ENCODE results near the gene ERCC2. TPM values are rescaled to one million over a fixed set of nuclear protein-coding genes. Genes with fewer than 3 reads are reported as not detected.
"Not testable (repeated sequence)": the region's sequence is repeated elsewhere in the genome, so short reads cannot be mapped to it uniquely, and the experiment has no call there.

Gene ERCC2
- total and polyA plus RNA-seq, 3 donors from 2014 or later, result 37.5 to 49.8 (median 46.4) TPM

GRCh38 chr19:45340899-45341453 is 29.4 kb downstream of the ERCC2 start:
- intact Hi-C loops (cut with DNase I; ENCODE audit: low total_unique reads), result no loop called here
- no peaks in the 10 kb centered on the region for H3K9me3 ChIP-seq
- TF ChIP-seq CTCF (IDR thresholded peaks at IDR 0.05), result no peak
- TF ChIP-seq POLR2A (IDR thresholded peaks at IDR 0.05), result no peak
- WGBS, 2 donors, result 14 to 35% methylated on average over 8 to 23 of the region's 25 CpGs
- no peak for DNase-seq
- H3K27me3 ChIP-seq, result no peaks in the 10 kb centered on the region
- H3K36me3 ChIP-seq (ENCODE audit: low read depth, missing control alignments), result no peaks in the 10 kb centered on the region
- peak overlapping the region; percentile 43 for H3K4me3 ChIP-seq
- no peaks in the 10 kb centered on the region for H3K4me1 ChIP-seq
- H3K27ac ChIP-seq, result no peak overlapping the region

GRCh38 chr19:45340232-45340898 is 30.0 kb downstream of the ERCC2 start, which contains the start of gene KLC3:
KLC3 (plus strand) TSS chr19:45340750; CDS start chr19:45345542, 4,792 bp downstream.
- Histone ChIP-seq H3K27ac (no peak within 1 kb of the TSS), H3K27me3 (no peaks in the 10 kb centered on the region), H3K4me3 (peak within 1 kb of the TSS; percentile 43), H3K4me1 (no peaks in the 10 kb centered on the region), H3K9me3 (no peaks in the 10 kb centered on the region), H3K36me3 (ENCODE audit: low read depth, missing control alignments) (no peaks in the 10 kb centered on the region)
- intact Hi-C loops (cut with DNase I; ENCODE audit: low total_unique reads), result no loop called here
- DNase-seq, result peak; percentile 42
- WGBS, 2 donors, result 8 to 14% methylated on average over 25 to 48 of the region's 50 CpGs
- TF ChIP-seq POLR2A (IDR thresholded peaks at IDR 0.05) (no peak), CTCF (IDR thresholded peaks at IDR 0.05) (no peak)

- Histone ChIP-seq H3K27me3 (no peaks in the 10 kb centered on the region), H3K36me3 (ENCODE audit: low read depth, missing control alignments) (no peaks in the 10 kb centered on the region), H3K4me3 (no peak overlapping the region), H3K27ac (no peak overlapping the region), H3K4me1 (no peaks in the 10 kb centered on the region), H3K9me3 (no peaks in the 10 kb centered on the region)
- TF ChIP-seq CTCF (IDR thresholded peaks at IDR 0.05) (no peak), POLR2A (IDR thresholded peaks at IDR 0.05) (no peak)
- intact Hi-C loops (cut with DNase I; ENCODE audit: low total_unique reads), result no loop called here
- no peak for DNase-seq
- WGBS, 2 donors, result 57 to 59% methylated on average over 6 of the region's 6 CpGs
Measured at GRCh38 chr19:45339629-45340028, 30.7 kb downstream of the ERCC2 start.

- Histone ChIP-seq H3K9me3 (no peaks in the 10 kb centered on the region), H3K27me3 (no peaks in the 10 kb centered on the region), H3K27ac (no peak overlapping the region), H3K4me3 (no peak overlapping the region), H3K36me3 (ENCODE audit: low read depth, missing control alignments) (no peaks in the 10 kb centered on the region), H3K4me1 (no peaks in the 10 kb centered on the region)
- intact Hi-C loops (cut with DNase I; ENCODE audit: low total_unique reads), result no loop called here
- DNase-seq, result no peak
- 78 to 82% methylated on average over 11 of the region's 11 CpGs for WGBS, 2 donors
- TF ChIP-seq POLR2A (IDR thresholded peaks at IDR 0.05) (no peak), CTCF (IDR thresholded peaks at IDR 0.05) (no peak)
Measured at GRCh38 chr19:45336696-45337251, 33.6 kb downstream of the ERCC2 start.

- H3K27me3 ChIP-seq; H3K4me3 ChIP-seq; intact Hi-C loops (cut with DNase I; ENCODE audit: low total_unique reads); H3K4me1 ChIP-seq; DNase-seq; H3K9me3 ChIP-seq; H3K27ac ChIP-seq; H3K36me3 ChIP-seq (ENCODE audit: low read depth, missing control alignments): not testable (repeated sequence)
- WGBS, 2 donors, result 90 to 93% methylated on average over 4 of the region's 4 CpGs
Measured at GRCh38 chr19:45334881-45335280, 35.5 kb downstream of the ERCC2 start.

Data from testis (tissue), 3 donors.